HG02798 (cell line): Measurements from ENCODE around the gene HEXA.
"Not testable (repeated sequence)": the region's sequence is repeated elsewhere in the genome, so short reads cannot be mapped to it uniquely, and the experiment has no call there.

Source experiments
- ATAC-seq: cut with Tn5 transposase; IDR thresholded peaks from one replicate; pipeline ENCODE4 v1.9.1; 2021; ENCODE audit warnings: mild to moderate bottlenecking; ENCODE audit not compliant: unreplicated experiment, poor library complexity

HEXA gene

DNA sequence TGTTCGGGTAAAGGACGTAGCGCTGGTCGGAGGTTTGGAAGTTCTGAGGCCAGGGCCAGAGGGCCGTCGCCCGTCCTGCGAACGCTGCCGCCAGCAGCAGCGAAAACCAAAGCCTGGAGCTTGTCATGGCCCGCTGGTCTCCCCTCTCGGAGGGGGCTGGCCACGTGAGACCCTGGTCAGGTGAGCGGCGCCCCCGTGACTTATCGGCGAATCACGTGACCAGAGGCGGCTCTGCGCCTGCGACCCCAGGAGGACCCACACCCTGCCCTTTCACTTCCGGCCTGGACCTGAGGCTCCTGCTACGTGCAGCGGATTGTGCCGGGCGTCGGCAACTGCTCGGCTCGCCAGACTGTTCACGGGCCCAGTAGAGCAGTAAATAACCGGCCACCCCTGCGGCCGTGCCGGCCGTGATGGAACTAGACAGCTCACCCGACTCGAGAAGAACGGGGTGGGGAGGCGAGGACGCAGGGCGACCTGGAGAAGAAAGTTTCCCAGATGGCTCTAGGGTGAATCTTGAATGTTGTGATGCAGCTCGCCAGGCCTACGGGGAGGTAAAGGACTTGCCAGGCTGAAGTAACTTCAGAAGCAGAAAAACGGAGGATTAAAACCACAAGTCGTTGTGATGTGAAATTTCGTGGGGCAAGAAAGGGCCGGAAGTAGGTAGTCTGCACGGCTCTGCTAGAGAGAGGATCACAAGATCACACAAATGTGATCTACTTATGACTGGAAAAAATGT is at the start of gene HEXA:
TSS of gene HEXA (minus strand) at position 169 of the 736 bp plus-strand sequence. CDS start at position 127, 42 bp downstream.
- ATAC-seq, result peak; percentile 95

DNA sequence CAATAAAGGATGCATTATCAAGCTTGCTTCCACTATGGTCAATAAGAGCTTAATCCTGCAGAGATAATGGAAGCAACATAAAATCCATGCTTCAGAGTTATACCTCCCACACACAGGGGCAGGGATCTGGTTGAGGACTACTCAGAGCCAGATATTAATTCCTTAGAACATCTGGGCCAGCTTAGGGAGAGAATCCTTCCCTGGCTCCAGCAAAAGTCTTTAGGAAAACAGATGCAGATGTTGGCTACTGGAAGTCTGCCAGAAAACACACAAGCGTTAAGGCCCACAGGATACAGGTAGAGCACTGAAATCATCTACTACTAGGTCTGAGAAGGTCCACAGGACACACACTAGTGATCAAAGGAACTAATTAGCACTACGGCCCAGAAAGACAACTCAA is 47.4 kb upstream of the HEXA start:
- no peak for ATAC-seq

DNA sequence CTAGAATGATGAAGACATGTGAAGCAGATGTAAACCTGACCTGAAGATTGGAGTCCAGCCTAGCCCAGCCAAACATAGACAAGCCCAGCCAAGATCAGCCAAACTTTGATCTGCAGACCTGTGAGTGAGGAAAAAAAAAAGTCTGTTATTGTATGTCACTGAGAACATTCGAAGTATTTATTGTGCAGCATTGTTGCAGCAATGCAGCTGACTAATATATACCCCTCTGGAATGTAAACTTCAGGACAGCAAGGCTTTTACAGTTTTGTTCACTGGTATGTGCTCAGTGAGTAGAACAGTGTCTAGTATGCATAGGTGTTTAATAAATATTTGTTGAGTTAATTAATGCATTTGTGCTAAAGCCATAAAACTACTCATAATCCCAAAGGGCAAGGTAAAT is 45.7 kb upstream of the HEXA start:
- ATAC-seq, result no peak

DNA sequence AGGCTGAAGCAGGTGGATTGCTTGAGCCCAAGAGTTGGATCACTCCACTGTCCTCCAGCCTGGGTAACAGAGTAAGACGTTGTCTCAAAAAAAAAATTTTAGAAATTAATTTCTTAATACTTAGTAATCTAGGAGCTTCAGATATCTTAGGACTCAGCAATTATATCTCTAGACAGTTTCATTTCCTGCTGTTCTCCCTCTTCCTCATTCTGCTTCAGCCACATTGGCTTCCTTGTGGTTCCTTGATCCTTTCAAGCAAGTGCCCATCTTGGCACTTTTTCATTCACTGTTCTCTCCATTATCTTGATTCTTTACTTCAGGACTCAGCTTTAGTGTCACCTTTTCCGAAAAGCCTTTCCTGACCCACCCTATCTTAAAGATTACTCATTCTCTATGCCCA is 44.8 kb upstream of the HEXA start:
- no peak for ATAC-seq

DNA sequence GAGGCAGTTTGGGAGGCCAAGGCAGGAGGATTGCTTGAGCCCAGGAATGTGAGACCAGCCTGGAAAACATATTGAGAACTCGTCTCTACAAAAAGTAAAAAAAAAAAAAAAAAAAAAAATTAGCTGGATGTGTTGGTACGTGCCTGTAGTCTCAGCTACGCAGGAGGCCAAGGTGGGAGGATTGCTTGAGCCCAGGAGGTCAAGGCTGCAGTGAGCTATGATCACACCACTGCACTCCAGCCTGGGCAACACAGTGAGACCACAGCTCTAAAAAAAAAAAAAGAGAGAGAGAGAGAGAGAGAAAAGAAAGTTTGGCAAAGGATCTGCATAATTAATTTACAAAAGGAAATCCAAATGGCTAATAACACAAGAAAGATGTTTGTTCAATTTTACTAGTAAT is 44.0 kb upstream of the HEXA start:
- not testable (repeated sequence) for ATAC-seq

DNA sequence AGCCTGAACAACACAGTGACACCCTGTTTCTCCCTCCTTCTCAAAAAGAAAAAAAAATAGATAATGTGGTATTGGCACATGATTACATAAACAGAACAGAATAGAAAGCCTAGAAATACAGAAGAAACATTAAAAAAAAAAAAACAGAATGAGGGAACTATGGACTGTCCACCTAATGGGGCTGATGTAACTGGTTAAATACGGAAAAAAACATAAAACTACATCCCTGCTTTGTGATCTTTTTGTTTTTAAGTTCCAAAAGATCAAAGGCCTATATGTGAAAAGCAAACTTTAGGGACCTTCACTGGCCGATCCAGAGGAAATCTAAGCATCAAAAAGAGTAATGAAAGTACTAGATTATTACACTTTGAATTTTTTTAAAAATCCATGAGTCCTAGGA is 39.5 kb upstream of the HEXA start:
- no peak for ATAC-seq

DNA sequence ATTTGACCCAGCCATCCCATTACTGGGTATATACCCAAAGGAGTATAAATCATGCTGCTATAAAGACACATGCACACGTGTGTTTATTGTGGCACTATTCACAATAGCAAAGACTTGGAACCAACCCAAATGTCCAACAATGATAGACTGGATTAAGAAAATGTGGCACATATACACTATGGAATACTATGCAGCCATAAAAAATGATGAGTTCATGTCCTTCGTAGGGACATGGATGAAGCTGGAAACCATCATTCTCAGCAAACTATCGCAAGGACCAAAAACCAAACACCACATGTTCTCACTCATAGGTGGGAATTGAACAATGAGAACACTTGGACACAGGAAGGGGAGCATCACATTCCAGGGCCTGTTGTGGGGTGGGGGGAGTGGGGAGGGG is 37.5 kb upstream of the HEXA start:
- ATAC-seq, result not testable (repeated sequence)

DNA sequence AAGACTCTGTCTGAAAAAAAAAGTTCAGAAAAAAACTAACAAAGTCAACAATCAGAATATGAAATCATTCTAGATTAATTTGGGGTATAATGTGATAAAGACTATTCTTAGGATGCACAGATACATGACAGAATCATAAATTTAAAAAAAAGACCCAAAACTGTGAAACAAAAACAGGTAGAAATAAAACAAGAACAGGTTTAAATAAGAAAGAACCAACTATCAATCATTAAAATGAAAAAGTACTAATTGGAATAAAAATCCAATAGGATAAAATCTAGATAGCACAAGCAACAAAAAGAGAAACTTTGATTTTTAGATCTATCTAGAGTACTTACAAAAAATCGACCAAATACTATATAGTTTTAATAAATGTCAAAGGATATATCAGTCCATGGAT is 35.7 kb upstream of the HEXA start:
- ATAC-seq, result no peak

DNA sequence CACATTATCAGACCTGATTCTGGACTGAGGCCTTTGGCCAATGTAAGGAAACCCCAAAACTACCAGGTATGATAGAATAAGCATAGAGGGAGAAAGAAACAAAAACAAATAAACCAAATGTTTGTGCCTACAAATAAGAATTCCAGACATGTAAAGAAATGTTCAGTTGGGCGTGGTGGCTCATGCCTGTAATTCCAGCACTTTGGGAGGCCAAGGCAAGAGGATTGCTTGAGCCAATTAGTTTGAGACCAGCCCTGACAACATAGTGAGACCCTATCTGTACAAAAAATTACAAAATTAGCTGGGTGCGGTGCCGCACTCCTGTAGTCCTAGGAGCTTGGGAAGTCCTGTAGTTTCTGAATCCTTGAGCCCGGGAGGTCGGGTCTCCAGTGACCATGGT is 35.3 kb upstream of the HEXA start:
- ATAC-seq, result no peak

DNA sequence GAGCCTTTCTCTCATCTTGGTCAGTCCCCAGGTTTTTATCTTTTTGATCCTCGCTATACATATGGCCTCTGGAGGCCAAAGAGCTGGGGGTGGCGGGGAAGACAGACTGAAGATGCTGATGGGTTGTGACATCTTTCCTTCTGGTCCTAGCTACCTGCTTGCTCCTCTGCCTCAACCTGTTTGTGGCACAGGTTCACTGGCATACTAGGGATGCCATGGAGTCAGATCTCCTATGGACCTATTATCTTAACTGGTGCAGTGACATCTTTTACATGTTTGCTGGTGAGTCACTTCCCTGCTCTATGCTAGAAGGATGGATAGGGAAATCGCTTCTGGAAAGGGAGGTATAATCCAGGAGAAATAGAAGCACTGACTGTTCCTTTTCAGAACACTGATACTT is 31.1 kb upstream of the HEXA start:
- no peak for ATAC-seq

DNA sequence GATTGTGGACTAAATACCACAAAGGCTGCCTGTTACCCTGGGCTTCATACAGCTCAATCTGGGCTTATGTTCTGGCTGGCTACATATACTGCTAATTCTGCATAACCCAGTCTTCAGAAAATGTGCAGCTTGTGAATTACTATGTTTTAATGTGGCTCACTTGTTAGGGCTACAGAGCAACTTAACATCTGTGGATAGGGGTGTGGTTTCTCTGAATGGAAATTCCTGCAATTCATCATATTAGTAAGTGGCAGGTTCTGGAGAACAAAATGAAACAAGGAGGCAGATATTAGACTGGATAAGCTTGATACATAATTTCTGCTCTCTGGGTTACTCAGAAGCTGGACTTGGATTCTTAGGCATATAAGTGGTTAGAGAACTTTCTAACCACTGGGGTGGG is 29.0 kb upstream of the HEXA start:
- no peak for ATAC-seq

DNA sequence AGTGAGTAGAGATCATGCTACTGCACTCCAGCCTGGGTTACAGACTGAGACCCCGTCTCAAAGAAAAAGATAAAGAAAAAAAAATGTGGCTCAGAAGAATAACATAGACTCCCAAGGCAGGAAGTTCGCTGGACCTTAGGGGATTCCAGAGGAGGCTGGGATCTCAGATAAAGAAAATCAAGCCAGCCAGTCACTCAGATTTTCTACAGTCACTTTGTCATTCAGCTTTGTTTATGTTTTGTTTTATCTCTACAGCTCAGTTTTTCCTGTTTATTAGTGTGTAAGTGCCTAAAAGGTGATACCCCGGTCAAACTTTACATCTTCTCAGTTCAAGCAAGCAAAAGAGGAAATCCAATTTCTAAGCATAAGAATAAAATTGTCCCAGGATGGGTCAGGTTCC is 28.5 kb upstream of the HEXA start:
- ATAC-seq, result no peak

DNA sequence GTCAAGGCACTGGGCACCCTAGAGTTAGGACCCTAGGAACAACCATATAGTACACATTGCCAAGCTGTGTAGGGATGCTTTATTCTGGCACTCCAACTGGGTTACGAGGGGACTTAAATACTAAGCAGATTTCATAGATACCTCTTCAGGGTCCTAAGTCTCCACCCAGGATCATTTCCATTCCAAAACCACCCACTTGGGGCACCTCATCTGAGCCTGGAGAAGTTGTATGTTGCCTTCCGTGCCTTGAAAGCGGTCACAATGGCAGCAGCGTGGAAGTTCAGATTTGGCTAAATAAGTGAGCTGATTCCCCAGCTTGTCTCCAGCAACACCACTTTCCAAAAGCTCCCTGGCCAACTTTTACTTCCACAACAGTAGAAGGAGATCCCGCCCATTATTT is 26.9 kb upstream of the HEXA start:
- ATAC-seq, result no peak

DNA sequence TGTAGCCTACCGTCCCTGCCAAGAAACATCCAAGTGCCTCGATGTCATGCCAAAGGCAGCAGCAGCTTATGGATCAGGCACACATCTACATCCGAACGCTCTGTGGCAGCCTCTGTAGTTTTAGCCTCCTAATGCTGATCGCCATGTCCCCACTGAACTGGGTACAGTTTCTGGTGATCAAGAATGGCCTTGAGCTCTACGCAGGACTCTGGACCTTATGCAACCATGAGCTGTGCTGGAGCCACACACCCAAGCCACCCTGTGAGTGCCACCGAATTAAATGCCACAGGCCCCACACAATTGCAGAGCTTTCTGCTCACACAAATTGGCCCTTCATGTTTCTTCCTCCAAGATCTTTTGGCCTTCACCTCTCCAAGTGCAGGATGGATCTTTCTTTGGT is 22.8 kb upstream of the HEXA start:
- no peak for ATAC-seq

DNA sequence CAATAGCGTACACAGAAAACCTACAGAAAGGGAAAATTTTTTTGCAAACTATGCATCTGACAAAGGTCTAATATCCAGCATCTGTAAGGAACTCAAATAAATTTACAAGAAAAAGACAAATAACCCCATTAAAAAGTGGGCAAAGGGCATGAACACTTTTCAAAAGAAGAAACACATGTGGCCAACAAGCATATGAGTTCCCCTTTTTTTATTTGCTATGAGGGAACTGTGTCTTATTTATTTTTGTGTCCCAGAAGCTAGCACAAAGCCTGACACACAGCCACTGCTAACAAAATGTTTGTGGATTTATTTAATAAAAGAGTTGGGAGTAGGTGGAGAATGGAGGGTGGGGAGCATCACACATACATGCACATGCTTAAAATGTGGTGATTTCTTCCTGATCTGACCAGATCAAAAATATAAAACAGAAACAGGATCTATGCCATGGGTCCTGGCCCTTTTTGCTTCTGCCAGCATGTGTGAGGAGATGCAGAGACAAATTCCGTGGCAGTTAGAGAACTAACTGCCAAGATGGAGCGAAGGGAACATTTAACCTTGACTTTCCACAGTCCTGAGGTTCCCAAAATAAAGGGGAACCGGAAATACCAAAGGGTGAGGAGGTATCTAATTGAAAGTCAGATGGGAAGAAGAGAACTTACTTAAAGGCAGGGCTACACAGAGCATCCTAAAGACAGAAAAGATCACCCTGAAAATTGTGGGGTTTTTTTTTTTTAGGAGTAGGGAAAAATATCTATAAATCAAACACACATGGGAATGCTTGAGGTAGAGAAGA is 22.2 kb upstream of the HEXA start, which contains the start of gene TMEM202:
TSS of gene TMEM202 (plus strand) at position 510 of the 793 bp plus-strand sequence. CDS start at position 532, 22 bp downstream.
- no peak for ATAC-seq

DNA sequence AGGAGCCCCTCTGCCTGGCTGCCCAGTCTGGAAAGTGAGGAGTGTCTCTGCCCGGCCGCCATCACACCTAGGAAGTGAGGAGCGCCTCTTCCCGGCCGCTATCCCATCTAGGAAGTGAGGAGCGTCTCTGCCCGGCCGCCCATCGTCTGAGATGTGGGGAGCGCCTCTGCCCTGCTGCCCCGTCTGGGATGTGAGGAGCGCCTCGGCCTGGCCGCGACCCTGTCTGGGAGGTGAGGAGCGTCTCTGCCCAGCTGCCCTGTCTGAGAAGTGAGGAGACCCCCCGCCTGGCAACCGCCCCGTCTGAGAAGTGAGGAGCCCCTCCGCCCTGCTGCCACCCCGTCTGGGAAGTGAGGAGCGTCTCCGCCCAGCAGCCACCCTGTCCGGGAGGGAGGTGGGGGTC is 20.5 kb upstream of the HEXA start:
- ATAC-seq, result not testable (repeated sequence)

DNA sequence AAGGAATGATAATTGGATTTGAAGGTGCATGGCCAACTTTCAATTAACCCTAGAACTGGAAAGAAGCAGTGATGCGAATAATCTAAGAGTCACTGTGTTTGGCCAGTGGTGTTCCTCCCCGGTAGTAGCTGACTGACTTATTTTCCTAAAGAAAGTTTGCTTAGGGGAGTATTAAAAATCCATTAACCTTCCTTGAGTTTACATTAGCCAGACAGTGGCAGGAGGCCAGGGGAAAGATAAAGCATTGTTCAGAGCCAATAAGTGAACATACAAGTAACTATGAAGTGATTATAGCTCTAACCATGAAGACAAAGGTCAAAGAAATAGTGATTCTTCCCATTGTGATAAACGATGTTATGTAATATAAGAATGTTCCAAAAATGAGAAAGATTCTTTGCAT is 13.4 kb upstream of the HEXA start:
- no peak for ATAC-seq

DNA sequence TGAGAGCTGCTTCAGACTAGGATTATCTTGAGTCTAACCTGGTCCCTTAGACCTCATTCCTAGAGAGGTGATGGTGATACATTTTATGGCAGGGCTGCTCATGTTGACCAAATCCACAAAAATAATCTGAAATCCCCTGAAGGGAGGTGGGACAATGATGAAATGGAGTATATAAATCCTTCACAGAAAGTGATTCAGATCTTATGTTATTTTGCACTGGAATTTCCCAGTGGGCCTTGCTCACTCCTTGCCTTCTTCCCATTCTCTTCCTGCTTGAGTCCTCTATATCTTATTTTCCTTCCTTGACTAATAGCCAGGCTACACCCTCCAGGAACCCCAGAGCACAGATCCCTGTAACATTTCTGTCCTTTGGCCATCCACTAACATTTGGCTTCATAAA is 11.9 kb upstream of the HEXA start:
- no peak for ATAC-seq

DNA sequence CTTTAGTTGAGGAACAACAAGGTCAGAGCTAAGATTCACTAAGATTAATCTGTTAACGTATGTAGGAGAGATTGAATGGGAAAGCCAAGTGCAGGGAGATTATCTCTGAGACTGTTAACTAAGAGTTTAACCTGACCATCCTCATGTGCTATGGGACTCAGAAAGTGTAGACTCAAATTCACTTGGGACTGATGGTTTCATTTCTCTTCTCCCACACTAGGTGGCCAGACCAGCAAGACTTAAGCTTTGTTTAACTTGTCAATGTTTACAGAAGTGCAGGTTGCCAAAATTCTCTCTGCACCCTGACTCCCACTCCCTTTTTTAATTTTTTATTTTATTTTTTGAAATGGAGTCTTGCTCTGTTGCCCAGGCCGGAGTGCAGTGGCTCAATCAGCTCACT is 6.3 kb upstream of the HEXA start:
- ATAC-seq, result no peak

DNA sequence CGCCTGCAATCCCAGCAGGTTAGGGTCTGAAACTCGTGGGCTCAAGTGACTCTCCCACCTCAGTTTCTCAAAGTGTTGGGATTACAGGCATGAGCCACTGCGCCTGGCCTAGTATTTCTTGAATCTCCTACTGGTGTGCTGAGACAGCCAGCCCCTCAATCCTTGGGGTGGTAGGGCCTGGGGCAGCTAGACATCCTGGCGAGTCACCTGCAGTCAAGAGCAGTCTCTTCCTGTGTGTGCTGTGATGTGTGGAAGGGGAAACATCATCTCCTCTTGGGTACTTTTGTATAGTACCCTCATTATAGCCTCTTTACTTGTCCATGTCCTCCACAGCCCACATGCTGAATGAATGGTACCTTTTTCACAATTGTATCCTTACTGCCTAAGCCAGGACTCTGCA is 4.9 kb upstream of the HEXA start:
- ATAC-seq, result no peak

DNA sequence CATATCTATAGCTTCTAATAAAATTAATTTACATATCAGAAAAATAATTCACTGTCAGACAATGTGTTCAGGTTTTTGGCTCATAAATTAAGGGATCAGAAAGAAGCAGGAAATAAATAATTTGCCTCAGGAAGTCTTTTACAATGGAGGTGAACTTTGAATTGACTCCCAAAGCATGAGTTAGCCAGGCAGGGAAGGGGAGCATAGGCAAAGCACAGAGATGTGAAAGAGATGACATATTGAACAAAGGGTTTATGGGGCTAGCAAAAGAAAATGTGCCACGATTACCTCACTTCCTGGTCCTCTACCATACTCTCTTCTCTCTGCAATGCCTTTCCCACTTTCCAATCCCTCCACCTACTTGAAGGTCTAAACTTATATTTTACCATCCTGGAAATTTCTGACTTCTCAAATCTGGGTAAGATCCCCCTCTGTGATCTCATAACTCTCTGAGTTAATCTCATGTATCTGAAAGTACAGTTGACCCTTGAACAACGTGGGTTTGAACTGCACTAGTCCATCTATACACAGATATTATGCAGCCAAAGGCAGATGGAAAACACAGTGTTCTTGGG is 4.1 kb upstream of the HEXA start:
- no peak for ATAC-seq
